CD4-positive, alpha-beta T cell treated with Interleukin-10 for 1 hour (primary cell): ENCODE measurements around the gene HRCT1.
"Not testable (repeated sequence)": the region's sequence is repeated elsewhere in the genome, so short reads cannot be mapped to it uniquely, and the experiment has no call there.

Source experiments
- DNase-seq: peaks from one replicate; pipeline ENCODE4 v3.0.0-alpha.2; 2020

The HRCT1 gene

DNA sequence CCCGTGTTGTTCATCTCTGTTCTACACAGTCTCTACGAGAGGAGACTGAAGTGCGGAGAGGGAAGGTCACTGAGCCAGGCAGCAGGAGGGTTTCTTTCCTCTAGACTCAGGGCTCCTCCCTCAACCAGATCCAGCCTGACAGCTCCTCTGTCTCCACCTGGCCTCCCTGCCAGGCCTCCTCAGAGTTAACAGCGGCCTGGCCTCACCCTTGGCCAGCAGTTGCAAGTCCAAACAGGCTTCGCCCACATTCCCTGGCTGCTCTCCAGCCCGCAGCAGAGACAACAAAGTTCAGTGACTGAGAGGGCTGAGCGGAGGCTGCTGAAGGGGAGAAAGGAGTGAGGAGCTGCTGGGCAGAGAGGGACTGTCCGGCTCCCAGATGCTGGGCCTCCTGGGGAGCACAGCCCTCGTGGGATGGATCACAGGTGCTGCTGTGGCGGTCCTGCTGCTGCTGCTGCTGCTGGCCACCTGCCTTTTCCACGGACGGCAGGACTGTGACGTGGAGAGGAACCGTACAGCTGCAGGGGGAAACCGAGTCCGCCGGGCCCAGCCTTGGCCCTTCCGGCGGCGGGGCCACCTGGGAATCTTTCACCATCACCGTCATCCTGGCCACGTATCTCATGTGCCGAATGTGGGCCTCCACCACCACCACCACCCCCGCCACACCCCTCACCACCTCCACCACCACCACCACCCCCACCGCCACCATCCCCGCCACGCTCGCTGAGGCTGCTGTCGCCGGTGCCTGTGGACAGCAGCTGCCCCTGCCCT, at the start of gene HRCT1:
Gene HRCT1 (plus strand): TSS at position 291 of the 768 bp plus-strand sequence. CDS start 86 bp downstream, at position 377.
- DNase-seq = no peak

DNA sequence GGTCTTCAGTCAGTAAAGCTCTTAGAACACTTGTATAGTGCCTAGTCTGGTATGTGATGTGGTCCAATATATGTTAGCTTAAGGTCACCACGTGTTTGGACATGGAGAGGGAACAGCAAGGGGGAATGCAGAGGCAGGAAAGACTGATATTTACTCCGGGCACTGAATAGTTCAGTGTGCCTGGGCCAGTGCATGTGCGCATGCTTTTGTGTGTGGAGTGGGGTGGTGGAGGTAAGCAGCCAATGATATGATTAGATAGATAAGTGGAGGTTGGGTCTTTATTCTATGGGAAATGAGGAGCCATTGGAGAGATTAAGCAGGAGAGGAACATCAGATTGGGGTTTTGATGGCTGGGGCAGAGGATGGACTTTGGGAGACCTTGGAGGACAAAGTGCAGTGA, 49.8 kb upstream of the HRCT1 start:
- no peak for DNase-seq

DNA sequence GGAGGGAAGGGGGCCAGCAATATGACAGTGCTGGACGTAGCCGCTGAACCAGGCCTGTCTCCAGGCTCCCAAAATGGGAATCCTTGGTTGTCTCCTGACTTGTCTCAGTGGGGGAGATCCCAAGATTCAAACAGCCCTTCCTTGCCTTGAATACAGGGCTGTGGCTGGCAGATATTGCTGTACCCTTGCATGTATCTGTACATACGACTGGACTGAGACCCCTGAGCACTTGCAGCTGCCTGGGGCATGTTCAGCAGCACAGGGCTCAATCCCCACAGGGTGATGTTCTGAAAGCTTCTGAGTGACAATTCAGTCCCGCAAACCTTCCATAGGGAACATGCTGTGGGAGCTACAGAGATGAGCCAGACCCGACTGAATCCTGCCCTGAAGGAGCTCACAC, 49.1 kb upstream of the HRCT1 start:
- DNase-seq = no peak

DNA sequence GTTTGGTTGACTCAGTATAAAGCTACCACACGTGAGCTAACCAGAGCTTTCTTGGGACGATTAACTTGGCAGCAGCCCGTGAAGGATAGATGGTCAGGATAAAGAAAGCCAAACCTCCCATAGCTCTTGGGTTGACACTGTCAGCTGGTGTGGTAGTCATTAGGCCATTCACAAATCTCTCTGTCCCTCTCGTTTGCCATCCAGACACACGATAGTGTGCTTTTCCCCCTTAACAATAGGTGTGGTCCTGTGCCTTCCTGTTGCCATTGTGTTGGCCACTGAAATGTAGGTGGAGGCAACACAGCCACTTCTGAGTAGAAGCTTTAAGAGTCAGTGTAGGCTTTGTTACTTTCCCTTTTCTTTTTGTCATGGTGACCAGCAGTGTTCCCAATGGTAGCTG, 47.5 kb upstream of the HRCT1 start:
- no peak for DNase-seq

DNA sequence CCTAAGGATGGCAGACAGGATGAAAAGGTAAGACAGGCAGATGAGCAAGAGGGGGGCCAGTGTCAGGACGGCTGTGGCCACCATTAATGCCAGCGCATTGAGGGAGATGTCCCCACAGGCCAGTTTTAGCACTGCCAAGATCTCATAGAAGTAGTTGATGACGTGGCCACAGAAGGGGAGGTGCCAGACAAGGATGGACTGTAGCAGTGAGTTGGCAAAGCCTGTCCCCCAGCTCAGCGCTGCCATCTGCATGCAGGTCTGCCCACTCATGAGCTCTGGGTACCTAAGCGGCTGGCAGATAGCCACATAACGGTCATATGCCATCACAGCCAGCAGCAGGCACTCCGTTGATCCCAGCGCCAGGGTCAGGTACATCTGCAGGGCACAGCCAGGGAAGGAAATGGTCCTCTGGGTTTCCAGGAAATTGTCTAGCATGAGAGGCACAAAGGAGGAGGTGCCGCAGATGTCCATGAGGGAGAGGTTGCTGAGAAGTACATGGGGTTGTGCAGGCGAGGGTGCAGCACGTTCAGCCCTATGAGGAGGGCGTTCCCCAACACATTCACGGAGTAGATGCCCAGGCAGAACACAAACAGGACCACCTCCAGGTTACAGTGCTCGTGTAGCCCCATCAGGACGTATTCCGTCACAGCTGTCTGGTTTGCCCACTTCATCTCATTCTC, 46.6 kb upstream of the HRCT1 start:
- peak; percentile 10 for DNase-seq

DNA sequence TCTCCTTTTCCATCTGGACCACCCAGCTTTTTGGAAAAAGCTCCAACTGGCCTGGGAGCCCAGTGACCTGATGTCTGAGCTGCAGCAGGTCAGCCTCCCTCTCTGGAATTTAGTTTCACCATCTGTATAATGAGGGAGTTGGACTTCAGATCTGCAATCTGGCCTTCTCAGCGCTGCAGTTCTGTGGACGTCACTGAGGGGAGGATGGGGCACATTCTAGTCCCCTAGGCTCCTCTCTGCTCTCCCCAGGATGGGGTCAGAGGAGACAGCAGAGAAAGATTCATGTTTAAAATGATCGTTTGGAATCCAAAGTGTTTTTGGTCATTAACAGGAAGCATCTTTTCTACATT, 46.0 kb upstream of the HRCT1 start:
- DNase-seq = no peak

DNA sequence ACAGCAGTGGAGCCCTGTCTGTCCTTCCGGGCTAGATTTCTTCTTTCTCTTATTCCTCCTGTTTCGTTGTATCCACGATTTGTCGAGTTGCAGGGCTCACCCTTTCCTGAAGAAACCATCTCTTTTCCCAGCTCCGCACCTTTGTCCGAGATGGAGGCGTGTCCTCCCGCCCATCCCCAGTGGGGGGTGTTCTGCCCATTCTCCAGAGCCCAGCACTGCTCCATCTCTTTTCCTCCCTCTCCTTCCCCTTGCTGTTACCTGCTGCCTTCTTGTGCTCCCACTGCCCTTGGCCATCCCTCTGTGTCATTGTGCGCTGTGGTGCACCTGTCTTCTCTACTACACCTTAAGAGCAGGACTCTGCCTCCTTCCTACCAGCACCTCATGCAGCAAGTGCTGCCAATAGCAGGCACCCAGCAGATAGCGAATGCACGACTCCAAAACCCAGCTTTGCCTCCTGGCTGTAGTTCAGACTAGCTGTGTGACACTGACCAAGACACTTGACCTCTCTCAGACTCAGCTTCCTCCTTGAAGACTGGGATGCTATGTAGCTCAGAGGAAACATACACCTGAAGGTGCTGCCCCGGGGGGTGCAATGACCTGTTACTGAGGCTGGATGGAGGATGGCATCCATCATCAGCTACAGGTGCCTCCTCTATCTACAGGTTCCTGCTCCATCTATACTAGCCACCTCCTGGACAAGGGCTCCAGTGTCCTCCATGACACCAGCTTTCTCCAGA, 44.7 kb upstream of the HRCT1 start:
- DNase-seq = no peak

DNA sequence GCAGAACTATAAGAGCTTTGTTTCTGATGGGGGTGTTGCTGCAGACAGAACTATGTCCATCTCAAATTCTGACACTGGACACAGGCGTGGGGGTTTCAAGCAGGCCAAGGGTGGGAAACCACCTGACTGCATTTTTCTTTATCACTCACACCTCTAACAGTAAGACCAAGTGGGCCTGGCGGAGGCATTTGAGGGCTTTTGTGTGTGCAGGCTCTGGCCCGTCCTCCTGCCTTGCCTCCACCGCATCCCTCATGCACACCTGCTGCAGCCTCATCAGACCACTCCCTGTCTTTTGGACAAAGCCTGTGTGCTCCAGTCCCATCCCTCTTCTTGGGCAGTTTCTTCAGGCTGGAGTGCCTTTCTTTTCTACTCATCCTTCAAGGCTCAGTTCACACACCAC, 43.7 kb upstream of the HRCT1 start:
- no peak for DNase-seq

DNA sequence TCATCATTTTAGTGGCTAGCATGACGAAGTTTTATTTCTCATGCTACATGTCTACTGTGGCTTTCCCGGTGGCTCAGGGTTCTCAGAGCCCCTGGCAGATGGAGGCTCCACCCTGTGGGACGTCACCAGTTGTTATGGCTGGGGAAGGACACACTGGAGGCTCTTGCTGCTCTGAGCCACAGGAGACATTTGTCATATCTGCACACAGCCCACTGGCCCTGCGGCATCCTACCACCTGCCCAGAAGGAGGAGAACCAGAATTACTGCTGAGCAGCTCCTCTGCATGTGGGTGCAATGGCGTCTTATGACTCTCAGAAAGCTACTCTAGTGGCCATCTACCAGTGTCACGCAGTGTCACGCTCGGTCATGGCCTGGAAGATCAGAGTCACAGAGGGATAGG, 42.4 kb upstream of the HRCT1 start:
- no peak for DNase-seq

DNA sequence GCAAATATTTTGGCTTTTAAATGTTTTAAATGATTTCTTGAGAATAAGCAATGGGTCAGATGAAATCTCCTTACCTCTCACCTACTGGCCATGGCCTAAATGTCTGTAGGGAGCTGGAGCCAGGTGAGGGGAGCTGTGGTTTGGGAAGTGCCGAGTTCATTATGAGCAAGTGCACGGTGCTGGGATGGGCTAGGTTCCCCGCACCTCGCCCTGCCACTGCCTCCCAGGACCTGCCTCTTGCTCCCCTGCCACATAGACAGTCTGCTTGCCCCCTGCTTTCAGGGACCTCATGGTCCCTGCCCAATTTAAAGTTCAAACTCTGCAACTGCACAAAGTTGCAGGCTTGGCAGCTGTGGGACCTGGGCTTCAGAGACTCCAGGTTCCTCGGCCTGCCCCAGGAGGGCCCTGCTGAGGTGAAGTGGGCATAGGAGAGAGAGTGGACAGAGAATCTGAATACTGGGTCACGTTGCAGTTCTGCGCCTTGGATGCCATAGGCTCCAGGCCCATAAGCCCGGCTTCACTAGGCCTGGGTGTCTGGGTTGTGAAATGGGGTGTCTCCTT, 41.2 kb upstream of the HRCT1 start:
- DNase-seq = no peak

DNA sequence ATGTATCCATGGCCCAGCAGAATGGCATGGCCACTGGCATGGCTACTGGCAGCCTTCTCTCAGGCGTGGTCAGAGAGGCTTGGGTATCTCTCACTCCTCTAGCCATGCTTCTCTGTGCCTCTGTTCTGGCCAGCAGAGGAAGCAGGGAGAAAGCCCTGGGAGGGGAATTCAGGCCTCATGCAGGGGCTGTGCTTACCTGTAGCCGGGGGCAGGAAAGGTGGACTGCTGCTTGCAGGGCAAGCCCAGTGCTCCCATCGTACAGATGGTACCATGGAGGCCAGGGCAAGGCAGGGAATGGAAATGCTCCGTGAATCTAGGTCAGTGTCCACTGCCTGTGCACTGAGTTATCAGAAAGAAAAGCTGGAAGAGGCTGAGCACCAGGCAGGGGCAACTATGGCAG, 38.5 kb upstream of the HRCT1 start:
- DNase-seq = no peak

DNA sequence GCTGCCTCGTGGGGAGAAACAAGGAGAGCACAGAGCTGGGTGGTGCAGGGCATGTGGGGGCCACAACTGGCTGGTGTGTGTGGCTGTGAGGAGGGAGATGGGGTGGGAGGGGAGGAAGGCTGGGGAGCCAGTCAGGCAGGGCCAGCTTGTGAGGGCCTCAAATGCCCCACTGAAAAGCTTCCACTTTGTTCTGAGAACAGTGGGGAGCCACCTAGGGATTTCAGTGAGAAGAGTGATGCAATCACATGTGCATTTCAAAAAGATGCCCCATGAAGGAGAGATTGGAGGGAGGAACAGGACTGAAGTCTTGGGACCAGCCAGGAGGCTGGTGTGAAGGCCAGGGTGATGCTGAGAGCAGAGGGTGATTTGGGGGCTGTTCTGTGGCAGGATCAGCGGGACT, 37.1 kb upstream of the HRCT1 start:
- no peak for DNase-seq

DNA sequence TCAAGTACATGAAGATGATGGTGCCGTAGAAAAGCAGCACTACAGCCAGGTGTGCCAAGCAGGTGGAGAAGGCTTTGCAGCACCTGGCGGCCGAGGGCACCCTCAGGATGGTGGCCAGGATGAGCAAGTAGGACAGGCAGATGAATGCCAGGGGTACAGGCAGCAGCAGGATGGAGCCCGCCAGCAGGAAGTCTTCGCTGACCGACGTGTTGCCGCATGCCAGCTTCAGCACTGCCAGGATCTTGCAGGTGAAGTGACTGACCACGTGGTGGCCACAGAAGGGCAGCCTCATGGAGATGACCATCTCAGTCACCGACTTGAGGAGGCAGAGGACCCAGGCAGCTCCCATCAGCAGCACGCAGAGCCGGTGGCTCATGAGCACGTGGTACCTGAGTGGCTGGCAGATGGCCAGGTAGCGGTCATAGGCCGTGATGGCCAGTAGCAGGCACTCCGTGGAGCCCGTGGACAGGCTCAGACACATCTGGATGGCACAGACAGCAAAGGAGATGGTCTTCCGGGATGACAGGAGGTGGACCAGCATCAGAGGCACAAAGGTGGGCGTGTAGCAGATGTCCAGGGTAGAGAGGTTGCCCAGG, 36.3 kb upstream of the HRCT1 start:
- no peak for DNase-seq

DNA sequence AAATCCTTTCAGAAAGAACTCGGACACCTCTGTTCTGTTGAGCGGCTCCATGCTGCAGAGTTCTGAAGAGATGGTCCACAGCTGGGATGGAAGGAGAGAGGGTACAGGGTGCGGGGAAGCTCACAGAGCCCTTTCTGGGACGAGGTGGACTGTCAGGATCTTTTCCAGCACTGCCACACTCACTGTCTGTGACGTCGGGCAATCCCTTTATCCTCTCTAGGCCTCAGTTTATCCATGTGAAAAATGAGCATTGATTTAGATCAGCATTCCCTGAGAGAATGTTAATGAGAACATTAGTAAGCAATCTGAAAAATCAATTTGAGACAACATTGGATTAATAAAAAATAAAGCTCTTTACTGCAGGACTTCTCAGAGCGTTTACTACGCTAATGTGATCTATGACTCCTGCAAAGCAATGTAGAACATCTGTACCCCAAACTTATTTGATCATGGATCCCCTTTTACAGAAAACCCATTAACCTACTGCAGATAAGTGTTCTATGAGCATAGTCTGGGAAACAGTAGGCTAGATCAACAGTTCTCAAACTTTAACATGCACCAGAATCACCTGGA, 35.6 kb upstream of the HRCT1 start, which contains the start of gene OR13J1:
Gene OR13J1 (minus strand): TSS at position 51 of the 573 bp plus-strand sequence. CDS start 0 bp downstream, at position 51.
- DNase-seq = no peak

DNA sequence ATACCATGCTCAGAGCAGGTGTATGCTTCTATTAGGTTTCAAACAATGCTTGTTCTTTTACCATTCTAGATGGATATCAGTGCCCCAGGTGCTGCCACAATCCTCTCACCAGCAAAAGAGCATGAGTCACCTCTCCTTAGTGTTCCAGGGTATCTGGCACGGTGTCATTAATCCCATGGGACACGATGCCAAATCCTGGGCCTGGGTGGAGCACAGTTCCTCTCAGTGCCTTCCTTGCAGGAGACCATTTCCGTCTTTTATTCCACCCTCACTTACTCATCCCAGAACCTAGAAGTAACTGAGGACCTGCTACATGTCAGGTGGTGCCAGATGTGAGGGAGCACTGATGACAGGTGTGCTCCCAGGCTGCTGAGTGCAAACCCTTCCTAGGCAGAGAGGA, 34.5 kb upstream of the HRCT1 start:
- DNase-seq = no peak

DNA sequence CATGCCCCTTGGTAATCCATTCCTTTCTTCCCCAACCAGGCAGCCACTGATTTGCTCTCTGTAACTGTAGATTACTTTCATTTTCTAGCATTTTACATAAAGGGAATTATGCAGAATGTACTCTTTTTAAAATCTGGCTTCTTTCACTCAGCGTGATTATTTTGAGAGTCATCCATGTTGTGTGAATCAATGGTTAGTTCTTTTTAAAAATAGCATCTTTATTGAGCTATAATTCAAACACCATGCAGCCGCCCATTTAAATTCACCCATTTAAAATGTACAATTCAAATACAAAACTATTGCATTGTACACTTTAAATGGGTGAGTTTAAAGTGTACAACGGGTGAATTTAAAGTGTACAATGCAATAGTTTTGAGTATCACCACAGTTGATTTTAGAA, 33.5 kb upstream of the HRCT1 start:
- DNase-seq = no peak

DNA sequence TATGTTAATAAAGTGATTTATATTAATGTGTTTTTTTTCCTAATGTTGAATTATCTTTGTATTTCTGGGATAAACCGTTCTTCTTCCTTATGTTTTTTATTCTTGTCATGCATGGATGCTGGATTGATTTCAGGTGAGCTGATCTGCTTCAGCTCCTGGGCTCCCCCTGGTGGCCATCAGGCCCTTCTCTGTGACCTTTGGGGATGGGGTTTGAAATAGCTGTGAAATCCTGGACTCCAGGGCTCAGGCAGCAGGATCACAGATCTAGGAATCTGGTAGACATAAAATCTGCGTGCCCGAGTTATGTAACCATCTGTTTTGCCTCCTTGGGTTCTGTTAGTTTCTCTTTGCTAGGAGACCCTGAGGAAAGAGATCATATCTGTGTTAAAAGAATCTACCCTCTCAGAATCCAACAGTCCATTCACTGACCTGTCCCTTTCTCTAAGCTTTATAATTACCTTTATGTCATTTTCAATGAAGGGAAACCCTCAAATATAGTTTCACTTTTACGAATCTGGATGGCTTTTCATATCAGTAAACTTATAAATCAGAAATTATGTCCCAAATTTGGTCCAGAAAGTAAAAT, 23.6 kb upstream of the HRCT1 start:
- DNase-seq = peak; percentile 77

DNA sequence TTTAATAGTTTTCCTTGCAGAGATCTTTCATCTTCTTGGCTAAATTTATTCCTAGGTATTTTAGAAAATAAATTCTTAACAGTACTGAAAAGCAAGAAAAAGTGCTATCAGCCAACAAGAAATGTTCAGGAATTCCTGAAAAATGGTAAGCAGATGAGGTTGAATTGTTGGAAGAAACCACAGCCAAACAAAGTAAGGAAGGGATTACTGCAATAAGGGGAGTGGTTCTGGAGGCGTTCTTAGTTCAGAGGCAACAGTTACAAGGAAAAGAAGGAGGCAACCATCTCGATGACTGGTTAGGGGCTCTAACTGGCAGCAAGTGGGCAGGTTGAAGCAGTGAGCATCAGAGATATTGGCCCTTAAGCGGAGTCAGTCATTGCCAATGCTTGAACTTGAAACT, 23.0 kb upstream of the HRCT1 start:
- no peak for DNase-seq

DNA sequence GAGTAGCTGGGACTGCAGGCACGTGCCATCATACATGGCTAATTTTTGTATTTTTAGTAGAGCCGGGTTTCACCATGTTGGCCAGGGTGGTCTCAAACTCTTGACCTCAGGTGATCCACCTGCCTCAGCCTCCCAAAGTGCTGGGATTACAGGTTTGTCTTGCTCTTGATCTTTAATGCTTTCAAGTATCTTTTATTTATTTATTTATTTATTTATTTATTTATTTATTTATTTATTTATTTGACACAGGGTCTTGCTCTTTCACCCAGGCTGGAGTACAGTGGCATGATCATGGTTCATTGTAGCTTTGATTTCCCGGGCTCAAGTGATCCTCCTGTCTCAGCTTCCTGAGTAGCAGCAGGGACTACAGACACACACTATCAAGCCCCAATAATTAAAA, 21.1 kb upstream of the HRCT1 start:
- DNase-seq = not testable (repeated sequence)

DNA sequence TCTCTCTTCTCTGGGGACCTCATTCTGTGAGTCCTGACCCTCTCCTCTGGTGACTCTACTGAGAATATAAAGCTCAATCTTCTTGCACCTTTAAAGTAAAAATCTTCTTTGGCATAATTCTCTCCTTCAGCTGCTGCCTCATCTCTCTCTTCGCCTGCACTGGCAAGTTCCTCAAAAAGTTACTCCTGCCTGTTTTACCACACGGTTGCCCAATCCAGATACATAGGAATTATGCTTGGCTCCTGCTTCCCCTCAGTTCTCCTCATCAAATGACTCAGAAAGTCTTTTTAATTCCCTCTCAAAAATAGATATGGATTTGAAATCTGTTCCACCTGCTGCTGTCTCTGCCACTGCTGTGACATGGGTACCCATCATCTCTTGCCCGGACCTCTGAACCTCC, 14.4 kb upstream of the HRCT1 start:
- no peak for DNase-seq

DNA sequence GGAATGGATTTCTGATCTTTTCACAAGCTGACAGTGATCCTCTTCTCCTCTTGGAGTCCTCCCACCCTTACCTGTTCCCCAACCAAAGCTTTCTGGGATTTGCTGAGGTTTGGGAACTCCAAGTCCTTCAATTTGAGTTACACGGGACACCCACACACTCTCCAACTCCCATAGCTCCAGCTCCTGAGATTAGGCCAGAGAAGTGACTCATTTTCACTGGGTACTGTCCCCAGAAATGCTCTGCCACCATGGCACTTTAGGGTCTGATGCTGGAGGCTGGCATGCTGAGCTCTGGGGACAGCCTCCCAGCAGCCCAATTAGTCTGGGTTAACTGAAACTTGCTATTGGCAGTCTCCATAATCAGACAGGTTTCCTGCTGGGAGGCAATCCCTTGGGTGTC, 14.0 kb upstream of the HRCT1 start:
- no peak for DNase-seq

DNA sequence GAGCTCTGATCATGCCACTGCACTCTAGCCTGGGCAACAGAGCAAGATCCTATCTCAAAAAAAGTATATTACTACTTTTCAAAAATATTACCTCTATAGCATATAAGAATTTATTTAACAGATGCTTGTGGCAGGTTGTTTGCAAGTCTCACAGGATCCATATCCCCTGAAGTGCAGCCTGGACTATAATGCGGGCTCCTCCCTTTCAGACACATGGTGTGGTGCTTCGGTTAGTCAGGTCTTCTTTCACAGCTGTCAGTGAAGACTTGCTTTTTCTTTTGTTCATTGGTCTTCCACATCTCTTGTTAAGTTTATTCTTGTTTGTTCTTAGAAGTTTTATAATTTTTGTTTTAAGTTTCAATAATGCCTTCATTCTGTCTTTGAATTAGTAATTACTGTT, 9.4 kb upstream of the HRCT1 start:
- no peak for DNase-seq
